Activated naive CD8-positive, alpha-beta T cell treated with anti-CD3 and anti-CD28 coated beads for 36 hours (primary cell): Measurements from ENCODE around the gene TUBGCP6. TPM values are rescaled to one million over a fixed set of nuclear protein-coding genes. Genes with fewer than 3 reads are reported as not detected.
"Not testable (repeated sequence)": the region's sequence is repeated elsewhere in the genome, so short reads cannot be mapped to it uniquely, and the experiment has no call there.

Source experiments
- DNase-seq: peaks from one replicate; pipeline ENCODE4 v3.0.0; 2021
- H3K27ac Mint-ChIP-seq: one replicate; pipeline ENCODE4 v1.8.0; 2022; ENCODE audit warnings: mild to moderate bottlenecking, moderate library complexity, mixed read lengths
- H3K27me3 Mint-ChIP-seq: one replicate; pipeline ENCODE4 v1.8.0; 2022; ENCODE audit warnings: mild to moderate bottlenecking, mixed read lengths
- H3K36me3 Mint-ChIP-seq: one replicate; pipeline ENCODE4 v1.8.0; 2021; ENCODE audit warnings: mild to moderate bottlenecking, mixed read lengths
- H3K4me1 Mint-ChIP-seq: one replicate; pipeline ENCODE4 v1.8.0; 2021; ENCODE audit warnings: mixed read lengths
- H3K4me3 Mint-ChIP-seq: one replicate; pipeline ENCODE4 v1.8.0; 2022; ENCODE audit warnings: mild to moderate bottlenecking, moderate library complexity, mixed read lengths
- H3K9me3 Mint-ChIP-seq: one replicate; pipeline ENCODE4 v1.8.0; 2022; ENCODE audit warnings: mixed read lengths
- total RNA-seq, 2 experiments: library from RNA; stranded (reverse); gene quantifications; one replicate each; pipeline ENCODE4 v1.2.3, GENCODE V29; 2021

The TUBGCP6 gene
- total RNA-seq, 2 experiments from 2014 or later: 38.7 to 41.7 TPM

GRCh38 chr22:50273352-50273751, 28.5 kb upstream of the TUBGCP6 start:
- H3K36me3 Mint-ChIP-seq, H3K4me1 Mint-ChIP-seq, DNase-seq, H3K4me3 Mint-ChIP-seq, H3K9me3 Mint-ChIP-seq, H3K27ac Mint-ChIP-seq: not testable (repeated sequence)
- H3K27me3 Mint-ChIP-seq: peaks cover 20% of the 10 kb centered on the region

- no peak overlapping the region for H3K4me3 Mint-ChIP-seq
Observed at GRCh38 chr22:50272044-50272802, 27.4 kb upstream of the TUBGCP6 start.

DNA sequence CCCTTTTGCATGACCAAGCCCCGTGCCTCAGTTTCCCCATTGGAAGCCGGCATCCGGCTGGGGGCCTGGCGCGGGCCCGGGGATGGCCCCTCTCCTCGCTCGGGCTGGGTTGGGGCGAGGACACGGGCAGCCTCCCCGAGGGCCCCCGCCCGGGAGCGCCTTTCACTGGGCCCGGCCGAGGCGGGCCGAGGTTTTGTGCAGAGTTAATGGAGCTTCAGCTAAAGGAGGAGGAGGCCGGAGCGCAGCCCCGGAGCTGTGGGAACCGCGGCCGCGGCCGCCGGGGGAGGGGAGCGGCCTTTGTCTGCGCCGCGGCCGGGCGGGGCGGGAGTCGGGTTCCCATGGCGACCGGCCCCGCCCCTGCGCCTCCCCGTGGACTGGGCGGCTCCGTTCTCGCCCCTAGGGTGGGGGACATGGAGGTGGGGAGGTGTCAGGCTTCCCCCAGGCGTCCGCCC, 26.7 kb upstream of the TUBGCP6 start:
- no peaks in the 10 kb centered on the region for H3K9me3 Mint-ChIP-seq
- peak; percentile 69 for DNase-seq
- peaks cover 25% of the 10 kb centered on the region for H3K27me3 Mint-ChIP-seq
- H3K4me1 Mint-ChIP-seq: peaks cover 9% of the 10 kb centered on the region
- H3K4me3 Mint-ChIP-seq: no peak overlapping the region
- H3K27ac Mint-ChIP-seq: no peak overlapping the region
- peaks cover 2% of the 10 kb centered on the region for H3K36me3 Mint-ChIP-seq

More at GRCh38 chr22:50272044-50272802, 27.4 kb upstream of the TUBGCP6 start:
- Mint-ChIP-seq H3K9me3 (no peaks in the 10 kb centered on the region), H3K27ac (no peak overlapping the region), H3K27me3 (peaks cover 25% of the 10 kb centered on the region), H3K36me3 (peaks cover 2% of the 10 kb centered on the region), H3K4me1 (peaks cover 9% of the 10 kb centered on the region)
- DNase-seq: no peak

DNA sequence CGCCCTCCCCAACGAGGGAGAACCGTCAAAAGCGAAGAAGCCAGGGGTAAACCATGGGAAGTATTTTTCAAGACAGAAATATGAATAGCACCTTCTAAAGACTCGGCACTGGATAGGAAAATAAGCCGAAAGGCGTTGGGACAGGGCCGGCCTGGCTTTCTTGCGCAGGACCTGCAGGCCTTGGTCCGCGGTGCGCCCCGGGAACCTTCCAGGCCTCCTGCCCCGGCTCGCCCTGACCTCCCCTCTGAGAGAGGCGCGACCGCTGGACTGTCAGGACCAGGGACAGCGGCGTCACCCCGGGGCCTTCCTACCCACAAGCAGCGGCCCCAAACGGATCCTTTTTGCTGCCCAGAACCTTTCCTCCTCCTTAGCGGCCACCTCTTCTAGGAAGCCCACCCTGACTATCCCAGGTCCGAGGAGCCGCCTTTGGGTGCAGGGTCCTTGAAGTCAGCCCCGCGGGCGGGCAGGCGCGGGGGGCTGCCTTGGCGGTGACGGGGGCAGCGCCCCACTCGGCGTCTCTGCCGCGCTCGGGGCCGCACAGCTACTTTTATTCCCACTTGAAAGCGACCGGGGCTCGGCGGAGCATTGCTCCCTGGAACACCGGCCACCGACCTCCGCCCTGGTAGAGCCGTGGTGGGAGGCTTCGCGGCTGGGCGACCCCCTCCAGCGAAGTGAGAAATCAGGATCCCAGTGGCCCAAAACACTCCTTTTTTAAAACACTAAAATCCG, 26.0 kb upstream of the TUBGCP6 start:
- H3K4me3 Mint-ChIP-seq: peak overlapping the region; percentile 65
- peak; percentile 67 for DNase-seq
- peaks cover 25% of the 10 kb centered on the region for H3K27me3 Mint-ChIP-seq
- H3K9me3 Mint-ChIP-seq: no peaks in the 10 kb centered on the region
- peaks cover 9% of the 10 kb centered on the region for H3K4me1 Mint-ChIP-seq
- no peak overlapping the region for H3K27ac Mint-ChIP-seq
- H3K36me3 Mint-ChIP-seq: peaks cover 2% of the 10 kb centered on the region

- H3K27ac Mint-ChIP-seq: no peak within 1 kb of the TSS
- H3K36me3 Mint-ChIP-seq: peaks cover 2% of the 10 kb centered on the region
- H3K4me1 Mint-ChIP-seq: peaks cover 9% of the 10 kb centered on the region
- no peaks in the 10 kb centered on the region for H3K9me3 Mint-ChIP-seq
- H3K4me3 Mint-ChIP-seq: peak within 1 kb of the TSS; percentile 67
- peaks cover 25% of the 10 kb centered on the region for H3K27me3 Mint-ChIP-seq
- DNase-seq: peak; percentile 72
Observed at GRCh38 chr22:50269970-50270665, 25.3 kb upstream of the TUBGCP6 start, which contains the start of gene MAPK11. TSS of gene MAPK11 (minus strand) at chr22:50270380. CDS start at chr22:50270292, 88 bp downstream.

DNA sequence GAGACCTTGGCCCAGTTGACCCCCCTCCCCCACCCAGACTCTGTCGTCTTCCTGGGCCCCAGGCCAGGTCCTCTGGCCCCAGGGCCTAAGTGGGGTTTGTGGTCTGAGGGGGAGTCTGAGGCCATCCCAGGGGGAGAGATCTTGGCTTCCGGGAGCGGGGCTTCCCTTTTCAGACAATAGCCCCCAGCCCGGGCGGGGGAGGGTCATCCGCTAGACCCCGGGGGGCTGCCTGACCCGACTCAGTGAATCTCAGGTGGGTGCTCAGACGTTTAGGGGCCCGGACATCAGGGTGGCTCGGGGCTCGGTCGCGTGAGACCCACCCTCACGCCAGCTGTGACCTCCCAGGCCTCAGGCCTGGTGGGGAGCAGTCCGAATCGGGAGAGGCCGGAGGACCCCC, 24.7 kb upstream of the TUBGCP6 start:
- H3K4me3 Mint-ChIP-seq: peak overlapping the region; percentile 67
- no peak for DNase-seq
- peaks cover 25% of the 10 kb centered on the region for H3K27me3 Mint-ChIP-seq
- H3K27ac Mint-ChIP-seq: no peak overlapping the region
- no peaks in the 10 kb centered on the region for H3K9me3 Mint-ChIP-seq
- H3K36me3 Mint-ChIP-seq: peaks cover 2% of the 10 kb centered on the region
- peaks cover 9% of the 10 kb centered on the region for H3K4me1 Mint-ChIP-seq

GRCh38 chr22:50268655-50269113, 23.9 kb upstream of the TUBGCP6 start:
- no peak overlapping the region for H3K4me3 Mint-ChIP-seq
- H3K27ac Mint-ChIP-seq: no peak overlapping the region
- H3K36me3 Mint-ChIP-seq: no peaks in the 10 kb centered on the region
- DNase-seq: no peak
- no peaks in the 10 kb centered on the region for H3K9me3 Mint-ChIP-seq
- H3K27me3 Mint-ChIP-seq: peaks cover 24% of the 10 kb centered on the region
- peaks cover 7% of the 10 kb centered on the region for H3K4me1 Mint-ChIP-seq

DNA sequence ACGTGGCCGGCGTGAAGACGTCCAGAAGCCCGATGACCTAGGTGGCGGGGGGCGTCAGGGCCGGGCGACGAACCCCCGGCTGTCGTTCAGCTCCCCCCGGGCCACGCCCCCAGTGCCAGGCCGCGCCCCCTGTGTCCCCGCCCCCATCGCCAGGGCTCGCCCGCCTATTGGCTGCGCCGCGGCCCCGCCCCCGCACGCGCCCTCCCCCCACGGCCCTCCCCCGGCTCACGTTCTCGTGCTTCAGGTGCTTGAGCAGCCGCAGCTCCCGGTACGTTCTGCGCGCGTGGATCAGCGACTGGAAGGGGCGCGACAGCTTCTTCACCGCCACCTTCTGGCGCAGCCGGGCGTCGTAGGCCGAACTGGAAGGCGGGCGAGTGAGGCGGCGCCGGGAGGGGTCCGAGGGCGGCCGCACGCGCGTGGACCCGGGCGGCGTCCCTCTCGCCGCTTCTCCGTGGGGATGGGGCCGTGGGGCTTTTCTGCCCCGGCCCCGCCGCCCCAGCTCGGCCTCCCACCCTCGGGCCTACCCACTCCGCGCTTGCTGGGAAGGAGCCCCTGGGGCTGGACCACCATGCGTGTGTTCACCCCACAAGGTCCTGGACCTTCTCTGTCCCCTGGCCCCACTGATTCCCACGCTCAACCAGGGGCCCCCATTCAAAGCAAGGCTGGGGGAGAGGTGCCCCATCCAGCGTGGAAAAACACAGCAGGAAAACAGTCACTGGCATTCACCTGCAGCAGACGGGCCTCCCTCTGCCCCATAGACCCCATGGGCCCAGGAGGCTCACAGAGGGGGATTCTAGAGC, 23.0 kb upstream of the TUBGCP6 start:
- no peaks in the 10 kb centered on the region for H3K9me3 Mint-ChIP-seq
- peaks cover 25% of the 10 kb centered on the region for H3K27me3 Mint-ChIP-seq
- peak; percentile 64 for DNase-seq
- H3K4me3 Mint-ChIP-seq: no peak overlapping the region
- peaks cover 7% of the 10 kb centered on the region for H3K4me1 Mint-ChIP-seq
- no peaks in the 10 kb centered on the region for H3K36me3 Mint-ChIP-seq
- H3K27ac Mint-ChIP-seq: no peak overlapping the region

- peaks cover 27% of the 10 kb centered on the region for H3K27me3 Mint-ChIP-seq
- no peaks in the 10 kb centered on the region for H3K9me3 Mint-ChIP-seq
- H3K27ac Mint-ChIP-seq: no peak overlapping the region
- H3K4me1 Mint-ChIP-seq: peaks cover 12% of the 10 kb centered on the region
- no peak for DNase-seq
- no peaks in the 10 kb centered on the region for H3K36me3 Mint-ChIP-seq
- no peak overlapping the region for H3K4me3 Mint-ChIP-seq
Observed at GRCh38 chr22:50266994-50267393, 22.2 kb upstream of the TUBGCP6 start.

DNA sequence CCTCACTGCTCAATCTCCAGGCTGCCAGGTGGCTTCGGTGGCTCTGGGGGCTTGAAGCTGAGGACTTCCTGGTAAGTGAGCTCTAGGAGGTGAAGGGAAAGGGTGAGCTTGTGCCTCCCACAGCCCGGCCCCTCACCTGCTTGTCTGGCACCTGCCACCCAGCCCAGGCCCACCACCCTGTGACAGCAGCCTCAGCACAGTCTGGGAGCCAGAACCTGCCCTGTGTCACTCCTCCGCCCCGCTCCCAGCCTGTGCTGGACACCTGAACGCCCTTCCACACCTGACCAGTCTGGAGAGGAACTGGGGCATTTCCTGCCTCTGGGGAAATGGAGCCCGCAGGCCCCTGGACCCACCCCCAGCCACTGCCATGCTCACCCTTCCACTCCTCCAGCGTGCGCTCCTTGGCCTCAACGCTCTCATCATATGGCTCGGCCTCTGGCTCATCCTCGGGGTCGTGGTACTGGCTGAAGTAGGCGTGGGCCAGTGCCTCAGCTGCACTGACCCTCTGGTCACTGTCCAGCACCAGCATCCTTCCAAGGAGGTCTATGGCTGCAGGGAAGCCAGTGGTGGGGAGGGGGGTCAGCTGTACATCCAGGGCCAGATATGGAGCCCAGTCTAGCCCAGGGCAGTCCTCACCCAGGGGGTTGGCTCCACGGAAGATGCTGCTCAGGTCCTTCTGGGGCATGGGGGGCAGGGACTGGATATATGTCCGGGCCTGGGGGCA, 20.3 kb upstream of the TUBGCP6 start:
- Mint-ChIP-seq H3K27me3 (peaks cover 32% of the 10 kb centered on the region), H3K27ac (no peak overlapping the region), H3K4me3 (no peak overlapping the region), H3K36me3 (no peaks in the 10 kb centered on the region), H3K9me3 (no peaks in the 10 kb centered on the region), H3K4me1 (peaks cover 12% of the 10 kb centered on the region)
- DNase-seq: no peak

DNA sequence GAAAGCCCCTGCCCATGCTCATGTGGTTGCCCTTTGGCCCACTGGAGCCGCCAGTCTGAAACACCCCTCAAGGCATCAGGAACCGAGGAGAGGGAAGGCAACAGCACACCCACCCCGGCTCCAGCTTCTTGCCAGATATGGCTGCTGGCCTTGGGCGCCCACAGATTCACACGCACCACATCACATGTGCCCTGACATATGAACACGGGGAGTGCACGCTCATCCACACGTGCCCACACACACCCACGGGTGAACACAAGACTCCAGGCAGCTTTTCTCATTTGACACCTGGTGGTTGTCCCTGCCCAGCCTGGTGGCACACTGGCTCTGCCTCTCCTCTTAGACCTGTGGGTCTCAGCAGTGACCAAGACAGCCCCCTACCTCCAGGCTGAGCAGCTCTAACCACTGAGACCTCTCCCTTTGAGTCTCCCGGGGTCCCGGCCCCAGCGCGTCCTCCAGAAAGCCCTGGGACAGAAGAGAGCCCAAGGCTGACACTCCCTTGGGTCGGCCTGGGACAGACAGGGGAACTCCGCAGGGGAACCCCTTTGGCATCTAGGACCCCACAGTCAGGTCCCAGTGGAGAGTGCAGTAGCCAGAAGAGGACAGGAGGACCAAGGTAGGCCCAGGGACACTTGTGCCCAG, 19.4 kb upstream of the TUBGCP6 start:
- Mint-ChIP-seq H3K36me3 (no peaks in the 10 kb centered on the region), H3K27ac (no peak overlapping the region), H3K27me3 (peaks cover 41% of the 10 kb centered on the region), H3K9me3 (no peaks in the 10 kb centered on the region), H3K4me1 (peaks cover 11% of the 10 kb centered on the region), H3K4me3 (no peak overlapping the region)
- DNase-seq: no peak

DNA sequence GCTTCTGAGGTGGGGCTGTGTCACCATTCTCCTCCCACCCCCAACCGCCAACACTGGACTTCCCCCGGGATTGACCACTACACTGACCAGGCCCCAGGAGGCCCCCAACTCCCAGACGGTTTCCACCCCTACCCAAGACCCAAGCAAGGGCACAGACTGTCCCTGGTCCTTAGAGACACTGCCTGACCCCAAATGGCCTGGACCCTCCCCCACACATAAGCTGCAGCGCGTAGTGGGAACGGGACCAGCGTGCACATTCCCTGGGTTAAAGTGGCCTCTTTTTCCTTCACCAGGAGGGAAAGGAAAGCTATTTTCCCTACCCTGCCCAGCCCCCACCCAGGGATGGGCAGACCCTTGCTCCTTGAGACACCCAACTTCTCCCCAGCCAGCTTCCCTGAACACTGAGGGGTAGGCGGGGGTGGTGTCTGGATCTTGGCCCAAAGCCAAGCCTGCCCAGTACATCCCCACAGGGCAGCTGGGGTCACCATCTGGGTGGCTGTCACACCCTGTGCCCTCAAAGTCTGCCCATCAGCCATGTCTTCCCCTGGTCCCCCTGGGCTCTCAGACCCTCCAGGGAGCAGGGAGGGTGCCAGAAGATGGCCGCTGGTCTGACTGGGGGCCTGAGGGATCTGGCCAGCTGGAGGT, 18.3 kb upstream of the TUBGCP6 start:
- H3K9me3 Mint-ChIP-seq: no peaks in the 10 kb centered on the region
- peaks cover 6% of the 10 kb centered on the region for H3K4me1 Mint-ChIP-seq
- no peak overlapping the region for H3K27ac Mint-ChIP-seq
- DNase-seq: no peak
- H3K4me3 Mint-ChIP-seq: no peak overlapping the region
- peaks cover 41% of the 10 kb centered on the region for H3K27me3 Mint-ChIP-seq
- H3K36me3 Mint-ChIP-seq: no peaks in the 10 kb centered on the region

GRCh38 chr22:50262460-50262911, 17.7 kb upstream of the TUBGCP6 start:
- peak overlapping the region; percentile 61 for H3K4me3 Mint-ChIP-seq
- H3K27me3 Mint-ChIP-seq: peaks cover 39% of the 10 kb centered on the region
- DNase-seq: no peak
- H3K36me3 Mint-ChIP-seq: no peaks in the 10 kb centered on the region
- no peak overlapping the region for H3K27ac Mint-ChIP-seq
- H3K9me3 Mint-ChIP-seq: no peaks in the 10 kb centered on the region
- H3K4me1 Mint-ChIP-seq: peaks cover 5% of the 10 kb centered on the region
